GM10266 (cell line): ENCODE results near the gene RNF207.

Experiments
- DNase-seq: peaks from one replicate; pipeline ENCODE4 v3.0.0; 2012; ENCODE audit errors: extremely low spot score
- CTCF ChIP-seq: IDR thresholded peaks from 2 replicates; pipeline ENCODE4 v1.5.1; 2012; ENCODE audit warnings: mild to moderate bottlenecking, low read depth; ENCODE audit not compliant: control insufficient read depth, insufficient read depth; ENCODE audit errors: missing control alignments

RNF207 gene

GRCh38 chr1:6205849-6206519 is at the start of gene RNF207:
TSS of gene RNF207 (plus strand) at chr1:6206119. CDS start at chr1:6206536, 417 bp downstream.
- TF ChIP-seq CTCF = no peak
- DNase-seq = peak; percentile 94

DNA sequence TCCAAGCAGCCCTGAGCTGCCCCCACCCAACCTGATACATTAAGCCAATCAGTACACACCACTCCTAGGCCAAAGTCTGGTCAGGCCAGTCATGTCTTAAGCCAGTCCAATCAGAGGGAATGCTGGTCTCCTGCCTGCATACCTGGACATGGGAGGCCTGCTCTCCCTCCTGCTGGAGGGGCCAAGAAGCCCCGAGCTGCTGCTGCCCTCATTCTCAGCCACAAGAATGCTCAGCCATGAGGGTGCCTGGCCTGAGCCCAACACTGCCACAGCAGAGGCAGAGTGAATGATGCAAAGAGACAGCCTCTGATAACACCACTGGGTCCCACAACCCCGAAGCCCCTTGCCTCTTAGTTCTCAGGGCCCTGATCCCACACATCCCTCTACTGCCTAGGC is 48.8 kb upstream of the RNF207 start:
- no peak for DNase-seq
- TF ChIP-seq CTCF = no peak

GRCh38 chr1:6157528-6158174 is 48.3 kb upstream of the RNF207 start:
- no peak for DNase-seq
- TF ChIP-seq CTCF = no peak

- no peak for TF ChIP-seq CTCF
- DNase-seq = no peak
Measured at GRCh38 chr1:6158181-6158580, 47.7 kb upstream of the RNF207 start.

GRCh38 chr1:6162341-6162740 is 43.6 kb upstream of the RNF207 start:
- DNase-seq = no peak
- TF ChIP-seq CTCF = no peak

GRCh38 chr1:6162773-6163172 is 43.1 kb upstream of the RNF207 start:
- no peak for TF ChIP-seq CTCF
- no peak for DNase-seq
